ENCODE measurements around the gene FLAD1. TPM values are rescaled to one million over a fixed set of nuclear protein-coding genes. Genes with fewer than 3 reads are reported as not detected.

Gene FLAD1
- total RNA-seq, 1 donor from 2014 or later, result 51.5 TPM

- H3K36me3 ChIP-seq (ENCODE audit: insufficient read depth, low read length), result no peaks in the 10 kb centered on the region
- peak overlapping the region; percentile 81 for H3K4me3 ChIP-seq (ENCODE audit: insufficient read depth, low read depth, low read length)
- no peaks in the 10 kb centered on the region for H3K27me3 ChIP-seq (ENCODE audit: insufficient read depth, low read length)
- DNase-seq (ENCODE audit: low read depth), result no peak
- H3K4me3 Mint-ChIP-seq (ENCODE audit: unreplicated experiment), result peak overlapping the region; percentile 97
- no peaks in the 10 kb centered on the region for H3K9me3 Mint-ChIP-seq (ENCODE audit: unreplicated experiment)
- no peak for FAIRE-seq
- peak overlapping the region; percentile 93 for H3K27ac Mint-ChIP-seq (ENCODE audit: unreplicated experiment)
- peaks cover 45% of the 10 kb centered on the region for H3K79me2 ChIP-seq (ENCODE audit: insufficient read depth, low read length)
- no peak for TF ChIP-seq CTCF (IDR thresholded peaks at IDR 0.05; ENCODE audit: insufficient read depth, low read depth, low read length)
- TF ChIP-seq EZH2 (IDR thresholded peaks at IDR 0.05; ENCODE audit: insufficient read depth, low read length), result no peak
- H3K4me1 ChIP-seq (ENCODE audit: insufficient read depth, low read length), result peaks cover 29% of the 10 kb centered on the region
- peaks cover 3% of the 10 kb centered on the region for H3K36me3 Mint-ChIP-seq (ENCODE audit: low read depth, unreplicated experiment)
- H3K4me1 Mint-ChIP-seq (ENCODE audit: low read depth, unreplicated experiment), result peaks cover 17% of the 10 kb centered on the region
- H3K9ac ChIP-seq (ENCODE audit: low read length), result peak overlapping the region; percentile 86
- H3K27ac ChIP-seq (ENCODE audit: low read depth, low read length), result peak overlapping the region; percentile 55
- no peaks in the 10 kb centered on the region for H3K27me3 Mint-ChIP-seq (ENCODE audit: low read depth, unreplicated experiment)
- H3K9me3 ChIP-seq (ENCODE audit: insufficient read depth, low read depth, low read length), result no peaks in the 10 kb centered on the region
- H2AFZ ChIP-seq (ENCODE audit: low read depth, low read length), result peak overlapping the region; percentile 37
- H4K20me1 ChIP-seq (ENCODE audit: insufficient read depth, low read length), result peaks cover 25% of the 10 kb centered on the region
- H3K4me2 ChIP-seq (ENCODE audit: low read length), result peak overlapping the region; percentile 93
Observed at GRCh38 chr1:155003227-155003765, 20.2 kb downstream of the FLAD1 start.

- H2AFZ ChIP-seq (ENCODE audit: low read depth, low read length), result peak overlapping the region; percentile 67
- DNase-seq (ENCODE audit: low read depth) (peak; percentile 38), FAIRE-seq (no peak)
- H3K36me3 Mint-ChIP-seq (ENCODE audit: low read depth, unreplicated experiment), result peaks cover 3% of the 10 kb centered on the region
- H3K27me3 Mint-ChIP-seq (ENCODE audit: low read depth, unreplicated experiment), result no peaks in the 10 kb centered on the region
- H3K4me1 Mint-ChIP-seq (ENCODE audit: low read depth, unreplicated experiment), result peaks cover 15% of the 10 kb centered on the region
- peak overlapping the region; percentile 81 for H3K4me3 ChIP-seq (ENCODE audit: insufficient read depth, low read depth, low read length)
- no peaks in the 10 kb centered on the region for H3K9me3 ChIP-seq (ENCODE audit: insufficient read depth, low read depth, low read length)
- H3K9me3 Mint-ChIP-seq (ENCODE audit: unreplicated experiment), result no peaks in the 10 kb centered on the region
- H3K27ac Mint-ChIP-seq (ENCODE audit: unreplicated experiment), result peak overlapping the region; percentile 95
- peaks cover 48% of the 10 kb centered on the region for H3K79me2 ChIP-seq (ENCODE audit: insufficient read depth, low read length)
- H3K36me3 ChIP-seq (ENCODE audit: insufficient read depth, low read length), result no peaks in the 10 kb centered on the region
- TF ChIP-seq CTCF (IDR thresholded peaks at IDR 0.05; ENCODE audit: insufficient read depth, low read depth, low read length) (no peak), EZH2 (IDR thresholded peaks at IDR 0.05; ENCODE audit: insufficient read depth, low read length) (no peak)
- H4K20me1 ChIP-seq (ENCODE audit: insufficient read depth, low read length), result peaks cover 31% of the 10 kb centered on the region
- H3K4me1 ChIP-seq (ENCODE audit: insufficient read depth, low read length), result peaks cover 29% of the 10 kb centered on the region
- H3K9ac ChIP-seq (ENCODE audit: low read length), result peak overlapping the region; percentile 86
- H3K4me2 ChIP-seq (ENCODE audit: low read length), result peak overlapping the region; percentile 93
- peak overlapping the region; percentile 18 for H3K27ac ChIP-seq (ENCODE audit: low read depth, low read length)
- peak overlapping the region; percentile 97 for H3K4me3 Mint-ChIP-seq (ENCODE audit: unreplicated experiment)
- no peaks in the 10 kb centered on the region for H3K27me3 ChIP-seq (ENCODE audit: insufficient read depth, low read length)
Observed at GRCh38 chr1:155003766-155004351, 20.7 kb downstream of the FLAD1 start.
